SK-N-SH treated with all-trans-retinoic acid at 6 μM for 48 hours (cell line): ENCODE data around the gene B3GALNT2.

Experiments used
- ATAC-seq: fragments of 200-7000 bp; cut with Tn5 transposase; 3 replicates; pipeline ENCODE4 v1.9.1; 2020; ENCODE audit warnings: mild to moderate bottlenecking, moderate library complexity
- ARNTL ChIP-seq: fragments of 450-650 bp; formaldehyde crosslinking; IDR thresholded peaks from 2 replicates; pipeline ENCODE4 v1.5.0; 2020; ENCODE audit warnings: low read depth, mild to moderate bottlenecking, moderate library complexity, borderline replicate concordance
- BACH2 ChIP-seq: fragments of 250-450 bp; sonication (Bioruptor Pico); IDR thresholded peaks from 2 replicates; pipeline ENCODE4 v1.9.0; 2021; ENCODE audit warnings: mild to moderate bottlenecking, borderline replicate concordance
- ESRRG ChIP-seq: fragments of 250-450 bp; sonication (Bioruptor Pico); IDR thresholded peaks from 2 replicates; pipeline ENCODE4 v1.6.1; 2021; ENCODE audit warnings: mild to moderate bottlenecking
- GLIS3 ChIP-seq: fragments of 250-450 bp; sonication (Bioruptor Pico); IDR thresholded peaks from 2 replicates; pipeline ENCODE4 v1.5.0; 2020; ENCODE audit warnings: mild to moderate bottlenecking, moderate library complexity
- ISL1 ChIP-seq: fragments of 250-450 bp; sonication (Bioruptor Pico); IDR thresholded peaks from 2 replicates; pipeline ENCODE4 v2.1.2; 2022; ENCODE audit warnings: mild to moderate bottlenecking, moderate library complexity
- OSR1 ChIP-seq: fragments of 250-450 bp; sonication (Bioruptor Pico); IDR thresholded peaks from 2 replicates; pipeline ENCODE4 v1.8.0; 2022; ENCODE audit warnings: moderate library complexity, mild to moderate bottlenecking, inconsistent platforms
- POU6F1 ChIP-seq: fragments of 250-450 bp; sonication (Bioruptor Pico); IDR thresholded peaks from 2 replicates; pipeline ENCODE4 v1.8.0; 2021; ENCODE audit warnings: low read depth, mild to moderate bottlenecking, moderate library complexity, borderline replicate concordance
- RARB ChIP-seq: fragments of 250-450 bp; sonication (Bioruptor Pico); IDR thresholded peaks from 2 replicates; pipeline ENCODE4 v1.8.0; 2021; ENCODE audit warnings: mild to moderate bottlenecking, moderate library complexity
- SNAI2 ChIP-seq: fragments of 250-450 bp; sonication (Bioruptor Pico); IDR thresholded peaks from 2 replicates; pipeline ENCODE4 v1.5.0; 2020; ENCODE audit warnings: mild to moderate bottlenecking, moderate library complexity
- TCF4 ChIP-seq: fragments of 250-450 bp; sonication (Bioruptor Pico); IDR thresholded peaks from 2 replicates; pipeline ENCODE4 v1.8.0; 2021; ENCODE audit warnings: mild to moderate bottlenecking, moderate library complexity, borderline replicate concordance
- TOX ChIP-seq: fragments of 250-450 bp; sonication (Bioruptor Pico); IDR thresholded peaks from 2 replicates; pipeline ENCODE4 v1.8.0; 2021; ENCODE audit warnings: mild to moderate bottlenecking, moderate library complexity, borderline replicate concordance
- TSHZ2 ChIP-seq: fragments of 250-450 bp; sonication (Bioruptor Pico); IDR thresholded peaks from 2 replicates; pipeline ENCODE4 v1.5.0; 2020; ENCODE audit warnings: mild to moderate bottlenecking, moderate library complexity
- ZC3H10 ChIP-seq: fragments of 250-450 bp; sonication (Bioruptor Pico); IDR thresholded peaks from 2 replicates; pipeline ENCODE4 v1.5.1; 2021; ENCODE audit warnings: mild to moderate bottlenecking, moderate library complexity
- ZFP3 ChIP-seq: fragments of 250-450 bp; sonication (Bioruptor Pico); IDR thresholded peaks from 2 replicates; pipeline ENCODE4 v1.5.0; 2020; ENCODE audit warnings: mild to moderate bottlenecking, moderate library complexity
- ZFP30 ChIP-seq: fragments of 450-650 bp; formaldehyde crosslinking; IDR thresholded peaks from 2 replicates; pipeline ENCODE4 v1.5.0; 2022; ENCODE audit warnings: mild to moderate bottlenecking, moderate library complexity
- ZNF8 ChIP-seq: fragments of 450-650 bp; formaldehyde crosslinking; IDR thresholded peaks from 2 replicates; pipeline ENCODE4 v1.5.0; 2020; ENCODE audit warnings: mild to moderate bottlenecking, moderate library complexity
- TF ChIP-seq, protein P1 (sequence below): fragments of 250-450 bp; sonication (Bioruptor Pico); IDR thresholded peaks from 2 replicates; pipeline ENCODE4 v1.5.1; 2020; ENCODE audit warnings: low read depth, mild to moderate bottlenecking, moderate library complexity
- TF ChIP-seq, protein P2 (sequence below): fragments of 250-450 bp; sonication (Bioruptor Pico); IDR thresholded peaks from 2 replicates; pipeline ENCODE4 v1.8.0; 2020; ENCODE audit warnings: mild to moderate bottlenecking, moderate library complexity, borderline replicate concordance
- TF ChIP-seq, protein P3 (sequence below): fragments of 250-450 bp; sonication (Bioruptor Pico); IDR thresholded peaks from 2 replicates; pipeline ENCODE4 v1.5.1; 2021; ENCODE audit warnings: mild to moderate bottlenecking, moderate library complexity

The B3GALNT2 gene

DNA sequence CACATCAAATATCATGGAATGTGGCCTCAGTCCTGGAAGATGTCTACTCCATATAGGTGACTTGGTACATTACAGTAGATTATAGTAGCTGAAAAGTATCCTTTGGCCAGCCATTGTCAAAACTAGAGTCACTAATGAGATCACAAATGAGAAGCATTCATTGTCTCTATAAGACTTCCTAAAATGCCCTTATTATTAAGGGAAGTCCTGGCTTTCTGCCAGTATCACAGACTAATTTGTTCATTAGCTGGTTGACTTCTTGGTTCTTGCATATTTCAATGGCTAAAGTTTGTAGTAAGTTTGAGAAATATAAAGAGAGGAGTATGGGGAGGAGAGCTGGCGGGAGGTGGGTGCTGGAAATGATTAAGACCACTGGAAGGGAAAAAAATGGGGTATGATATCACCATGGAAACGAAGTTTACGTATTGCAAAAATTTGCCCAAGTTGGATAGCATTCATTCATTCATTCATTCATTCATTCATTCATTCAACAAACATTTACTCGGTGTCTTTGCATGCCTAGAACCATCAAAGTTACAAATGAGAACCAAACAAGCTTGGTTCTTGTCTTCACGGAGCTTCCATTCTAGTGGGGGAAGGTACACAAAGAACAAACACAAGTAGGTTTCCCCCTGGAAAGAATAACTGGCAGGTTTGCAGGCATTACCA is 11.7 kb upstream of the B3GALNT2 start:
- no peak for ATAC-seq
- no peak for TF ChIP-seq BACH2 (CRISPR knock-in tag)
- no peak for TF ChIP-seq RARB (CRISPR knock-in tag)

GRCh38 chr1:235513495-235514366 is 9.5 kb upstream of the B3GALNT2 start:
- ATAC-seq, result peak; percentile 90
- TF ChIP-seq BACH2 (CRISPR knock-in tag), result no peak
- no peak for TF ChIP-seq ISL1 (CRISPR knock-in tag)
- TF ChIP-seq, protein P1, sequence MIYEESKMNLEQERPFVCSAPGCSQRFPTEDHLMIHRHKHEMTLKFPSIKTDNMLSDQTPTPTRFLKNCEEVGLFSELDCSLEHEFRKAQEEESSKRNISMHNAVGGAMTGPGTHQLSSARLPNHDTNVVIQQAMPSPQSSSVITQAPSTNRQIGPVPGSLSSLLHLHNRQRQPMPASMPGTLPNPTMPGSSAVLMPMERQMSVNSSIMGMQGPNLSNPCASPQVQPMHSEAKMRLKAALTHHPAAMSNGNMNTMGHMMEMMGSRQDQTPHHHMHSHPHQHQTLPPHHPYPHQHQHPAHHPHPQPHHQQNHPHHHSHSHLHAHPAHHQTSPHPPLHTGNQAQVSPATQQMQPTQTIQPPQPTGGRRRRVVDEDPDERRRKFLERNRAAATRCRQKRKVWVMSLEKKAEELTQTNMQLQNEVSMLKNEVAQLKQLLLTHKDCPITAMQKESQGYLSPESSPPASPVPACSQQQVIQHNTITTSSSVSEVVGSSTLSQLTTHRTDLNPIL, result no peak
- TF ChIP-seq ZNF8 (CRISPR knock-in tag), result no peak
- TF ChIP-seq ZFP30, result no peak
- TF ChIP-seq POU6F1 (CRISPR knock-in tag), result no peak
- no peak for TF ChIP-seq GLIS3
- TF ChIP-seq, protein P2, sequence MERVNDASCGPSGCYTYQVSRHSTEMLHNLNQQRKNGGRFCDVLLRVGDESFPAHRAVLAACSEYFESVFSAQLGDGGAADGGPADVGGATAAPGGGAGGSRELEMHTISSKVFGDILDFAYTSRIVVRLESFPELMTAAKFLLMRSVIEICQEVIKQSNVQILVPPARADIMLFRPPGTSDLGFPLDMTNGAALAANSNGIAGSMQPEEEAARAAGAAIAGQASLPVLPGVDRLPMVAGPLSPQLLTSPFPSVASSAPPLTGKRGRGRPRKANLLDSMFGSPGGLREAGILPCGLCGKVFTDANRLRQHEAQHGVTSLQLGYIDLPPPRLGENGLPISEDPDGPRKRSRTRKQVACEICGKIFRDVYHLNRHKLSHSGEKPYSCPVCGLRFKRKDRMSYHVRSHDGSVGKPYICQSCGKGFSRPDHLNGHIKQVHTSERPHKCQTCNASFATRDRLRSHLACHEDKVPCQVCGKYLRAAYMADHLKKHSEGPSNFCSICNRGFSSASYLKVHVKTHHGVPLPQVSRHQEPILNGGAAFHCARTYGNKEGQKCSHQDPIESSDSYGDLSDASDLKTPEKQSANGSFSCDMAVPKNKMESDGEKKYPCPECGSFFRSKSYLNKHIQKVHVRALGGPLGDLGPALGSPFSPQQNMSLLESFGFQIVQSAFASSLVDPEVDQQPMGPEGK, result no peak
- TF ChIP-seq RARB (CRISPR knock-in tag), result no peak

DNA sequence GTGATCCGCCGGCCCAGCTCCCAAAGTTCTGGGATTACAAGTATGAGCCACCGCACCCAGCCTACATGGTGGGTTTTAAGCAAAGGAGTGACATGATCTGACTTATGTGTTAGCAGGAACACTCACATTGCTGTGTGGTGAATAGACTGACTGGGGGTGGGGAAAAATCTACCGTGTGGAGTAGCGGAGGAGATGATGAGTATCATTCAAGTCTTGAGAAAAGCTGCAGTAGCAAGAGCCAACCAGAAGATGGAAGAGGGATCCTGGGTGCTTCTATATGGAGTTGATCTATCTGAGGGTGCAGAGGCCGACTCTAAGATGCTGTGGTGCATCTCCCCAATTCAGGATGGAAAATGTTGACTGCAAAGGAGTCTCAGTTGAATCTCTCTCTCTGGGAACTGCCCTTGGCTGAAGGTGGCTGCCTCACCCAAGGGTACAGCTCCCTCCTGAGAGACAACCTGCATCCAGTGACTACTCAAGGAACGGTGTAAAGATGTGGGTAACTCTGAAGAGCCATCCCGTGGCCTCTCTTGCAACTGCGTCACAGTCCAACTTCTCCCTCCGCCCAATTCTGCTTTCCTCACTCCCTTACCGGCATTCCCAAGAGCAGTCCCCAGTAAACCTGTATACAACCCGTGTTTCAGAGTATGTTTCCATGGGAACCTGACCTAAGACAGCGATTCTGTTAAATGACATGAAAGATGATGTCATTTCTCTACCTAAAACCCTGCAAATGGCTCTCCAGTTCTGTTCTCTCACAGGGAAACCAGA is 7.4 kb upstream of the B3GALNT2 start:
- ATAC-seq, result peak; percentile 31; the same call in 1 of the 3 replicates
- TF ChIP-seq ZFP3 (CRISPR knock-in tag) (no peak), TCF4 (CRISPR knock-in tag) (no peak)
- TF ChIP-seq, all 23 proteins: peak for 0

- TF ChIP-seq RARB (CRISPR knock-in tag) (no peak), ZC3H10 (CRISPR knock-in tag) (no peak), ISL1 (CRISPR knock-in tag) (no peak), SNAI2 (CRISPR knock-in tag) (no peak), TOX (no peak), ZFP3 (CRISPR knock-in tag) (no peak), GLIS3 (no peak), OSR1 (CRISPR knock-in tag) (no peak), TCF4 (CRISPR knock-in tag) (no peak), ESRRG (no peak), TSHZ2 (no peak), ARNTL (CRISPR knock-in tag) (no peak)
- TF ChIP-seq, protein P1, result no peak
- TF ChIP-seq, protein P3, sequence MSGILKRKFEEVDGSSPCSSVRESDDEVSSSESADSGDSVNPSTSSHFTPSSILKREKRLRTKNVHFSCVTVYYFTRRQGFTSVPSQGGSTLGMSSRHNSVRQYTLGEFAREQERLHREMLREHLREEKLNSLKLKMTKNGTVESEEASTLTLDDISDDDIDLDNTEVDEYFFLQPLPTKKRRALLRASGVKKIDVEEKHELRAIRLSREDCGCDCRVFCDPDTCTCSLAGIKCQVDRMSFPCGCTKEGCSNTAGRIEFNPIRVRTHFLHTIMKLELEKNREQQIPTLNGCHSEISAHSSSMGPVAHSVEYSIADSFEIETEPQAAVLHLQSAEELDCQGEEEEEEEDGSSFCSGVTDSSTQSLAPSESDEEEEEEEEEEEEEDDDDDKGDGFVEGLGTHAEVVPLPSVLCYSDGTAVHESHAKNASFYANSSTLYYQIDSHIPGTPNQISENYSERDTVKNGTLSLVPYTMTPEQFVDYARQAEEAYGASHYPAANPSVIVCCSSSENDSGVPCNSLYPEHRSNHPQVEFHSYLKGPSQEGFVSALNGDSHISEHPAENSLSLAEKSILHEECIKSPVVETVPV (CRISPR knock-in tag), result no peak
- TF ChIP-seq, protein P2, result no peak
- ATAC-seq, result no peak
Measured at GRCh38 chr1:235510823-235511222, 6.6 kb upstream of the B3GALNT2 start.
